SK-MEL-5 (cell line): Measurements from ENCODE around the gene GPR176. TPM values are rescaled to one million over a fixed set of nuclear protein-coding genes. Genes with fewer than 3 reads are reported as not detected.
A peak's percentile ranks its signal among the peaks of the same experiment; 100 is the strongest.

ENCODE experiments used
- DNase-seq: peaks from one replicate; pipeline ENCODE4 v3.0.0-alpha.2; 2016; ENCODE audit warnings: low read depth, low spot score
- in situ Hi-C: cut with HindIII; loops from 2 replicates; pipeline ENCODE4 v1.10.0; 2016; ENCODE audit warnings: low sequenced_read_pairs, high pct_unique_total_duplicates, low pct_unique_long_range_greater_than_20kb
- total RNA-seq: library from RNA; depleted of rRNA; stranded (reverse); fragments of >200 nt; shearing (Covaris generic); gene quantifications from 2 replicates; pipeline ENCODE4 v1.2.3, GENCODE V29; 2014

Gene GPR176
- total RNA-seq, 1 experiment from 2014 or later = 6.3 TPM

- in situ Hi-C loops = no loop called here
- no peak for DNase-seq
These were observed 39.2 kb downstream of the GPR176 start for GRCh38 chr15:39880718-39881387.

DNA sequence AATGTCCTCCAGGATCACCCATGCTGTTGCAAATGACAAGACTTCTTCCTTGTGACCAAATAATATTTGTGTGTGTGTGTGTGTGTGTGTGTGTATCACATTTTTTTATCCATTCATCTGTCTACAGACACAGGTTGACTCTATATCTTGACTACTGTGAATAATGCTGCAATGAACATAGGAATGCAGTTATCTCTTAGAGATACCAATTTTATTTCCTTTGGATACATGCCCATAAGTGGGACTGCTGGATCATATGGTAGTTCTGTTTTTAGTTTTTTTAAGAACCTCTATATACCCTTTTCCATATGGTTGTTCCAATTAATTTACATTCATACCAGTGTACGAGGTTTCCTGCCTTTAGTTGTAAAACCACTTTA is 41.7 kb downstream of the GPR176 start:
- no peak for DNase-seq
- in situ Hi-C loops = no loop called here

GRCh38 chr15:39874890-39875549 is 45.0 kb downstream of the GPR176 start:
- in situ Hi-C loops = no loop called here
- peak; percentile 69 for DNase-seq

- no peak for DNase-seq
- in situ Hi-C loops = no loop called here
These were observed 46.1 kb downstream of the GPR176 start for GRCh38 chr15:39873978-39874377.

DNA sequence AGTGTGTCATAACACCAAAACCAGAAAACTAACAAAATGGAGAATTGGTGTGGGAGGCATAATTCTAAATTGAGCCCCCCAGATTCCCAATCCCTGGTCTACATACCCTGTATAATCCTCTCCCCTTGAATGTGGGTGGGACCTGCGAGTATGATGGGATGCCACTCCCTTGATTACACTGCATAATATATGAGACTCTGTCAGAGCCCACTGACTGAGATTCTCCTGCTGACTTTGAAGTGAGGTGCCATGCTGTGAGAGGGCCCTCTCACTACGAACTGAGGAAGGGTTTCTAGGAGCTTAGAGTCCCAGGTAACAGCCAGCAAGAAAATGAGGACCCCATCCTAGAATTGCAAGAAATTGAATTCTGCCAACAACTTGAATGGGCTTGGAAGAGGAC is 49.5 kb downstream of the GPR176 start:
- no peak for DNase-seq
- in situ Hi-C loops = no loop called here

DNA sequence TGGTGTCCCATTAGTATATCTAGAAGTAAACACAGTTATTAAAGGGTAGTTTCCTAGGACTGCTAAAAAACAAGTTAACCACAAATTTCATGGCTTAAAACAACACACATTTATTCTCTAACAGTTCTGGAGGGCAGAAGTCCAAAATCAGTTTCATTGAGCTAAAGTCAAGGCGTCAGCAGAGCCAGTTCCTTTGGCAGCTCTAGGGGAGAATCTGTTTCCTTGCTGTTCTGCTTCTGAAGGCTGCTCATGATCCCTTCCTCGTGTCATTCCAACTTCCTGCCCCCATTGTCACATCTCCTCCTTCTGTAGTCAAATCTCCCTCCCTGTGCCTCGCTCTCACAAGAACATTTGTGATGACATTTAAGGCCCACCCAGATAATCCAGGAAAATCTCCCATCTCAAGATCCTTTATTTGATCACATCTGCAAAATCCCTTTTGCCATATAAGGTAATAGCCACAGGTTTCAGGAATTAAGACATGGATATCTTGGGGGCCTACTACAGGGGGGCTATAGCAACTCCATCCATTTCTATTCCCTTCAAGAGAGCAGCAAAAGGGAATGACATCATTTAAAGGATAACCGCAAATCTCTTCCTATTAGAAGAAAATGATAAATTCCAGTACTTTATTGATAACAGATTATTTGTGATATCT is 50.1 kb downstream of the GPR176 start:
- DNase-seq = no peak
- in situ Hi-C loops = no loop called here

DNA sequence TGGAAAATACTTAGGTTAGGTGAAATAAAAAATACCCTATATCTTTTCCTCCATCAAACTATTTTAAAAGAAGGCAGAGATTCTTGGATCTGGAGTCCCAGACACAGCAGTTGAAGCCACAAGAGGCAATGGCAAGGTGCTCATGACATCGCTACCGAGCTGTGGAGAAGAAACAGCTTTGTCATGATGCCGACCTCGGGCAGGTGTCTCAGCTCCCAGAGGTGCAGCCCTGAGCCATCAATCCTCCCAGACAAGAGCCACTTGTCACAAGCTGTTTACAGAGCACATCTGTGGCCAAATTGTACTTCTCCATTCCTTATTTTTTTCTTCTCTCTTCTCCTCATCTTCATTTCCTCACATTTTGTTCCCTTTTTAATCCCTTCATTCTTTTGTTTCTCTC is 50.8 kb downstream of the GPR176 start:
- in situ Hi-C loops = no loop called here
- DNase-seq = no peak

- in situ Hi-C loops = no loop called here
- DNase-seq = no peak
These were observed 51.7 kb downstream of the GPR176 start for GRCh38 chr15:39868396-39868795.

DNA sequence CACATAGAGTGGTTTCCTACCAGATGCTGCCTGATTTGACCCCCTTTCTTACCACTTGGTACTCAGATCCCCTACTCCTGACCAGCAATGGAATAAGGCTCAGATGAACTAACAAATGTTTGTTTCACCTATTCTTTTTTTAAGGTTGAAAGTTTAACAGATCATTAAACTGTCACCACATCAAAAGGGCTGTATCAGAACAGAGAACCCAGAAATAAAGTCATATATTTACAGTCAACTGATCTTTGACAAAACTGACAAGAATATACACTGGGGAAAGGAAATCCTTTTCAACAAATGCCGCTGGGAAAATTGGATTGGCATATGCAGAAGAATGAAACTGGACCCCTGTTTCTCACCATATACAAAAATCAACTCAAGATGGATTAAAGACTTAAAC is 56.0 kb downstream of the GPR176 start:
- DNase-seq = no peak
- in situ Hi-C loops = no loop called here

DNA sequence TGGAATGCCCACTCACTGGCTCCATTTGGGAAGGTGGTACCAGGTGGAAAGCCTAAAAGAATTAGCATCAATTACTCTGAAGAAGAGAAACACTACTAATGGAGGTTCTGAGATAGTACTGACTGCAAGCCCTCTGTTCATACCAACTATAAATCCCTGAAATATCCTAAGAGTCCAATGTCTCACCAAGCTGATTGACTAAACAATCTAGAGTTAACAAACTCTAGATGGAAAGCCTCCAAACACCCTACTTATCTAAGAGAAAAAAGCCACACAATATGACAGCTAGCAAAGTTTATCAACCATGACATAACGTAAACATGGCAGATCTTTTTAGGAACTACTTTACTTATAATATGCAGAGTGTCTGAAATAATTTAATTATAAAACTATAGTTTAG is 59.2 kb downstream of the GPR176 start:
- no peak for DNase-seq
- in situ Hi-C loops = no loop called here

GRCh38 chr15:39860200-39860599 is 59.9 kb downstream of the GPR176 start:
- peak; percentile 24 for DNase-seq
- in situ Hi-C loops = no loop called here

DNA sequence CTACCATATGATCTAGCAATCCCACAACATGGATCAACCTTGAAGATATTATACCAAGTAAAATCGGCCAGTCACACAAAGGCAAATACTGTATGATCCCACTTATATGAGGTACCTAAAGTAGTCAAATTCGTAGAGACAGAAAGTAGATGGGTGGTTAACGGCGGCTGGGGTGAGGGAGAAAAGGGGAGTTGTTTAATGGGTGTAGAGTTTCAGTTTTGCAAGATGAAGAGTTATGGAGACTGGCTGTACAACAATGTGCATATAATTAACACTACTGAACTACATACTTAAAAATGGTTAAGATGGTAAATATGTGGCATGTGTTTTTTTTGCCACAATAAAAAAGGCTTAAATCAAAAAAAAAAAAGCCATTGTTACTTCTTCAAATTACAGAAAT is 60.4 kb downstream of the GPR176 start:
- in situ Hi-C loops = no loop called here
- no peak for DNase-seq

- in situ Hi-C loops = no loop called here
- DNase-seq = no peak
These were observed 62.9 kb downstream of the GPR176 start for GRCh38 chr15:39857132-39857531.

GRCh38 chr15:39856357-39856756 is 63.7 kb downstream of the GPR176 start:
- in situ Hi-C loops = no loop called here
- no peak for DNase-seq

GRCh38 chr15:39855400-39855799 is 64.7 kb downstream of the GPR176 start:
- in situ Hi-C loops = no loop called here
- no peak for DNase-seq

- no peak for DNase-seq
- in situ Hi-C loops = no loop called here
These were observed 65.9 kb downstream of the GPR176 start for GRCh38 chr15:39854161-39854560.

DNA sequence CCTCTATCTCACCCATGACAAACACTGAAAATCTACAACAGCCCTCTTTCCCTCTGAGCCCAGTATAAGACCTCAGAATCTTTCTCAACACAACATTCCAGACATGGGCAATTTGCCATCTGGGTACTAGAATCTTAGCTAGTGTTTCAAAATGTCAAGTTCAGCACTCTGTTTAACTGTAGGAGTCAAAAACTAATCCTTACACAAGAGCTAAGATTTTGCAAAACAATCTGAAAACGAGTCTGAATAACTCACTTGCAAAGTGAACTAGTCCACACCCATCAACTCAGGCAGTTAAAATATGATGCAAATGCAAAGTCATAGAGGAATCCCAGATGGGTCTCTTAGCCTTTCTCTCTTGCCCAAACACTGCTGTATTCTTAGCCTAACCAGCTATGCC is 67.8 kb downstream of the GPR176 start:
- no peak for DNase-seq
- in situ Hi-C loops = no loop called here

- in situ Hi-C loops = no loop called here
- DNase-seq = peak; percentile 8
These were observed 68.5 kb downstream of the GPR176 start for GRCh38 chr15:39851500-39852092.

DNA sequence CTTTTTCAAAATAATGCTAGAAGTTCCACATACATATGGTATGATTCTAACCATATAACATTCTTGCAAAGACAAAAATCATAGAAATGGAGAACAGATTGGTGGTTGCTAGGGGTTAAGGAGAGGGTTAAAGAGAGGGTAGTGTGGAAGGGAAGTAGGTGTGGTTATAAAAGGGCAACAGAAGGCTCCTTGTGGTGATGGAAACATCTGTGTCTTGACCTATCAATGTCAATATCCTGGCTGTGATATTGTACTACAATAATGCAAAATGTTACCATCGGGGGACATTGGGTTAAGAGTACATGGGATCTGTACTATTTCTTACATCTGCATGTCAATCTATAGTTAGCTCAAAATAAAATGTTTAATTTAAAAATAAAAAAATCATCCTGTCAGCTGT is 69.6 kb downstream of the GPR176 start:
- in situ Hi-C loops = no loop called here
- DNase-seq = no peak
